ENCODE data around the gene HM13.
"Not testable (repeated sequence)": the region's sequence is repeated elsewhere in the genome, so short reads cannot be mapped to it uniquely, and the experiment has no call there.

Gene HM13, protein sequence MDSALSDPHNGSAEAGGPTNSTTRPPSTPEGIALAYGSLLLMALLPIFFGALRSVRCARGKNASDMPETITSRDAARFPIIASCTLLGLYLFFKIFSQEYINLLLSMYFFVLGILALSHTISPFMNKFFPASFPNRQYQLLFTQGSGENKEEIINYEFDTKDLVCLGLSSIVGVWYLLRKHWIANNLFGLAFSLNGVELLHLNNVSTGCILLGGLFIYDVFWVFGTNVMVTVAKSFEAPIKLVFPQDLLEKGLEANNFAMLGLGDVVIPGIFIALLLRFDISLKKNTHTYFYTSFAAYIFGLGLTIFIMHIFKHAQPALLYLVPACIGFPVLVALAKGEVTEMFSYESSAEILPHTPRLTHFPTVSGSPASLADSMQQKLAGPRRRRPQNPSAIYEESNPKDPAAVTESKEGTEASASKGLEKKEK

DNA sequence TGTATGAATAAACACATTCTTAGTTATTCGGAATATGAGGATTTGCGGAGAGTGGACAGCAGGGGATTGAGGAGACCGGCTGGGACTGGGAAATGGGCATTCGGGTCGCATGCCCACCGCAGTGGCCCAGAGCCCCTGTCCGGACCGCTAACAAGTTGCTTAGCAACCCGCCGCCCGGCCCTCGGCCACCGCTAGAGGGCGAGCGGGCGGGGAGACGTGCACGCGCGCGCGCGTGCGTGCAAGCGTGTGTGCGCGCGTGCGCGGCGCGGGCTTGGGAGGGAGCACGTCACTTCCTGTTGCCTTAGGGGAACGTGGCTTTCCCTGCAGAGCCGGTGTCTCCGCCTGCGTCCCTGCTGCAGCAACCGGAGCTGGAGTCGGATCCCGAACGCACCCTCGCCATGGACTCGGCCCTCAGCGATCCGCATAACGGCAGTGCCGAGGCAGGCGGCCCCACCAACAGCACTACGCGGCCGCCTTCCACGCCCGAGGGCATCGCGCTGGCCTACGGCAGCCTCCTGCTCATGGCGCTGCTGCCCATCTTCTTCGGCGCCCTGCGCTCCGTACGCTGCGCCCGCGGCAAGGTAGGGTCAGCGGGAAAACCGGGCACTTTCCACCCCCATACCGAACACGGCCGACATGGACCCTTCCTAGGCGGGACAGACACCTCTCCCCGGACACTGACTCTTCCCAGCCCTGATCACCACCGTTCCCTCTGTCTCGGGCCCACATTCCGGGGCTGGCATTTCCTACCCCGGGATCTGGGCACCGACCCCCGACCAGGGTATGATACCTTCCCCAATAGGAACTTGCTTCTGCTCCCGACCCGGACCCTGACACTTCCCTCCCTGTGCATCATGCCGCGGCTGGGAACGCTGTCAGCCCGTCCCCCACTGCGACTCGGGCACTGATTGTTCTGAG lies at the start of gene HM13:
Gene HM13, plus strand, starts transcription at position 289 of the 918 bp plus-strand sequence. Its CDS starts 110 bp downstream, at position 399.
- peak; percentile 78 for DNase-seq (ENCODE audit: low read depth)

DNA sequence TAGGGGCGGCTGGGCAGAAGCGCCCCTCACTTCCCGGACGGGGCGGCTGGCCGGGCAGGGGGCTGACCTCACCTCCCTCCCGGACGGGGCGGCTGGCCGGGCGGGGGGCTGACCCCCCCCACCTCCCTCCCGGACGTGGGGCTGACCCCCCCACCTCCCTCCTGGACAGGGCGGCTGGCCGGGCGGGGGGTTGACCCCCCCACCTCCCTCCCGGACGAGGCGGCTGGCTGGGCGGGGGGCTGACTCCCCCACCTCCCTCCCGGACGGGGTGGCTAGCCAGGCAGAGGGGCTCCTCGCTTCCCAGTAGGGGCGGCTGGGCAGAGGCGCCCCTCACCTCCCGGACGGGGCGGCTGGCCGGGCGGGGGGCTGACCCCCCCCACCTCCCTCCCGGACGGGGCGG lies 43.3 kb upstream of the HM13 start:
- not testable (repeated sequence) for DNase-seq (ENCODE audit: low read depth)

DNA sequence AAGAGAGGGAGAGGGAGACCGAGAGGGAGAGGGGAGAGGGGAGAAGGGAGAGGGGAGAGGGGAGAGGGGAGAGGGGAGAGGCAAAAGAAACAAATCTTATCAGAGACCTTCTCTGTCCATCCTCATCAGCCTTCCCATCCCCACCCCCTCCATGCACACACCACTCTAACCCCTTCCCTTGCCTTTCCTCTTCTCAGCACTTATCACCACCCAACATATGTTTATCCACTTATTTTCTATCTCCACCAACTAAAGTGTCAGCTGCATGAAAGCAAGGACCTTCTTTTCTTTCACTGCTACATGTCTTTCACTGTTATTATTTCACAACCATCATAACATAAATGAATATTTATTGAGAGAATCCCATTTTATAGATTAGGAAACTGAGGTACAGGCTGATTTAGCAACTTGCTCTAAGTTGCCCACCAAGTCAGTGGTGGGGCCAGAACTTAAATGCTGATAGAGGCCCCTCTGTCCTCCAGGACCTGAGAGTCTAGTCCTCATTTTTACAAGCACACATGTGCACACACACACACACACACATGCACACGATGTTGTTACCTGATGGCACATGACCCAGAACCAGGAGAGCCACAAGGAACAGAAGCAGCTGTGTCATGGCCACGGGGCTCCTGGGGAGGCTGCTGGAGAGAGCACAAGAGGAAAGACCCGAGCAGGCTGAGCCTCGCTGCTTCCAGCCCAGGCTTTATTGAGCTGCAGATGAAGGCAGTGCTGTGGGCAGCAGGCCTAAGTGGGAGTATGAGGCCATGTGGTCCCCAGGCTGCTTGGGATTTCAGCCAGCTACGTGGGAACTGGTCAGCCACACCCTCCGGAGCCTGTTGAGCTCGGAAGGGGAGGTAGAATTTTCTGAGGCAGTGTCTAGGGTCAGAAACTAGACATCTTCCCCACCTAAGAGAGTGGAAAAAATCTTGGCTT lies 41.6 kb upstream of the HM13 start:
- DNase-seq (ENCODE audit: low read depth), result no peak

DNA sequence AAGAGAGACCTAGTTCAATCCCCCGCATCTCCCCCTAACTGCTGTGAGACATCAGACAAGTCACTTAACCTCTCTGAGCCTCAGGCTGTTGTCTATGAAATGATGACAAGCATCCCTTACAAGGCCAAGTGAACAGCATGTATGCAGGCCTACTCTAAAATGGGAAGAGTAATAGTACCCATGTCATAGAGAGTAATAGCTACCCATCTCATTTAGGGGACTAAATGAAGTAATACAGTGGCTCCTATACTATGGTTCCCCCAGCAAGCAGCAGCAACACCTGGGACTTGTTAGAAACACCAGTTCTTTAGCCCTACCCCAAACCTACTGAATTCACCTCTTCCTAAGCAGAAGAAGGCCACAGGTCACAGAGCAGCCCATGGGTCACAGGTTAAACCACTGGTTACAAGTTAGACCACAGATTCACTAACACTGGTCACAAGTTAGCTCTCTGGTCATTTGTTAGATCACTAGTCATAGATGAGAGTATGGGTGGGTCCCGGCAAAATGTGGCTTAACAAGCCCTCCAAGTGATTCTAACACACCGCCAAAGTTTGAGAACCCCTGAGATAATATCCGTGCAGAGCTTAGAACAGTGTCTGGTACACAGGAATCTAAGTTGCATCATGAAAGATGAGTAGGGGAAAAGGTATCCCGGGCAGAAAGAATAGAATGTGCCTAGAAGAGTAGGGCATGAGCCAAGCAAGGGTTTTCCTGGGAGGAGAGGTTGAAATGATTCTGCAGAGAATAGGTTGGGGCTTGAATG lies 40.7 kb upstream of the HM13 start:
- no peak for DNase-seq (ENCODE audit: low read depth)

DNA sequence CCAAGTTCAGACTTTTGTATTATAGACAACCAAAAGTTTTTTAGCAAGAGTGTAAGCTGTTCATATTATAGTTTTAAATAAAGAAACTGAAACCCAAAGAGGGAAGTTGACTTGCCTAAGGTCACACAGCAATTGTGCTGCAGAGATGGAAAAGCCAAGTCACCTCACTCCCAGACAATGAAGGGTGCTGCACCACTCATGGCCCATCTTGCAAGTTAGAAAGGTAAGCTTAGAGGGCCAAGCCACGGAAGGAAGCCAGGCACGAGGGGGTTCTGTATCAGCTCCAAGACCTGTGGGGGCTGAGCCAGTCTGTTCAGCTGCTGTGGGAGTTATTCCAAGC lies 40.2 kb upstream of the HM13 start:
- DNase-seq (ENCODE audit: low read depth), result no peak

DNA sequence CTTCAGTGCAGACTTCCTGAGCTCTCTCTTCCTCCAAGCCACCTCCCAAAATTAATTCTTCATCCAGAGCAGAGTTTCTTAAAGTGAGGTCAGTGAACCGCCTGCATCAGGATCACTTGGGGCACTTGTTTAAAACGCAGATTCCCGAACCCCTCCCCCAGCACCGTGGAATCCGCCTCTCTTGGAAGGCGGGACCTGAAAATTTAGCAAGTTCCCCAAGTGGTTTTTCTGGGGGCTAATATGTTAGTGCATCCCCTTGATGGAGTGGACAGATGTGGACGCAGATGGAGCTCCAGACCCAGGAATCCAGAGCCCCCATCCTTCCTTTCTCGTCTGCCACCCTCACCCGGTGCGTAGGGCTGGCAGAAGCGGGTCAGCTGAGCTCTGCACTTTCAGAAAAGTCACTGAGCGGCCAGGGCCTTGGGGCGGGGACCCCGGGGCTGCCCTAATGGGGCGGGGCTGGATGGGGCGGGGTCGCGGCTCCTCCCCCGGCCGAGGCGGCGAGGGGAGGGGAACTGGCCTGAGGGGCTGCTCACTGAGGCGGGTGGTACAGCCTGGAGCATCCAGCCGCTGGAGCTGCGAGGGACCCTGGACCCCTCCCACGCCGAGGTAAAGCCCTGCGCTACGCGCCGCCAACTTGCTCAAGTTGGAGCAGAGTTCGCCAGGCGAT lies 39.3 kb upstream of the HM13 start, which contains the start of the genes DEFB124 and REM1:
Gene DEFB124, minus strand, starts transcription at position 370 of the 670 bp plus-strand sequence. CDS start 2,114 bp downstream, outside the sequence.
Gene REM1, plus strand, starts transcription at position 531 of the 670 bp plus-strand sequence. CDS start 1,158 bp downstream, outside the sequence.
- no peak for DNase-seq (ENCODE audit: low read depth)

DNA sequence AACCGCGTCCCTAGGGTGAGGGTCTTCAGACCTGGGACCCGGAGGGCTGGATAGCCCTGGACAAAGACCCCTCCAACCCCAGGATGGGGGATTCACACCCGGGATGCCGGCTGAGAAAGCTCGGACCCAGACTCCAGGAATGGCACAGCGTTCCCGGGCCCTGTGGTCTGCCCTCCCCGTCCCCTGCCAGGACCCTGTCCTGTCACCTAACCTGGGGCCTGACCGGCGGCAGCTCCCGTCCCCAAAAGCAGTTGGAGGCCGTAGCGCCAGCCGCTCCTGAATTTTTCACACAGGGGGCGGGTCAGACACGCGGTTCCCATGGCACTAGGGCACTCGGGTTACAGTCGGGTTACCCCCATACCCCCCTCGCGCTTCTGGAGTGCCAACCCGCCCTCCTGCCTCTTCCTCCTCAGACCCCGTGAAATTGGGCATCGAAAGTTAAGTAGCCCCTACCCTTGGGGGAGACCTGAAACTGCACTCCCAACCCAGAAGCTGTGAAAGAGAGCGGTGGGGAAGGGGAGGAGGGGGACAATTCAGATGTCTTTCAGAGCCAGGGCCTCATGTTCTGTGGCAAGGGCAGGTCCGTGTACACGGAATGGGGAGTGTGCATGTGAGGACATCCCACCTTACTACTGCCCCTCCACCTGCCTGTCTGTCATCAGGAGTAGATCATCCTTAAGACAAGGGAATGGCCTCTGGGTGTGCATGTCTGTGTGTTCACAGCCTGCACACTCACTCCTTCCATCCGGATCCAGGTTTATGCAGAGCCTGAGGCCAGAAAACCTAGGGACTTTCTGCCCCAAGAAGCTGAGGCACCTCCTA lies 38.6 kb upstream of the HM13 start:
- no peak for DNase-seq (ENCODE audit: low read depth)

DNA sequence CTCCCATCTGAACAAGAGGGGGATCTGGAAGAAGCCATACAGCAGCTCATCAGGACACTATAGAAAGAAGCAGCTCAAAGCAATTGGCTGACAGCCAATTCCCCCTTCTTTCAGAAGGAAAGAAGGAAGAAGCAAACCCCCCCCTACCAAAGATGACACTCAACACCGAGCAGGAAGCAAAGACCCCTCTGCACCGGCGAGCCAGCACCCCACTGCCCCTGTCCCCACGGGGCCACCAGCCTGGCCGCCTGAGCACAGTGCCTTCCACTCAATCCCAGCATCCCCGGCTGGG lies 38.0 kb upstream of the HM13 start:
- no peak for DNase-seq (ENCODE audit: low read depth)

DNA sequence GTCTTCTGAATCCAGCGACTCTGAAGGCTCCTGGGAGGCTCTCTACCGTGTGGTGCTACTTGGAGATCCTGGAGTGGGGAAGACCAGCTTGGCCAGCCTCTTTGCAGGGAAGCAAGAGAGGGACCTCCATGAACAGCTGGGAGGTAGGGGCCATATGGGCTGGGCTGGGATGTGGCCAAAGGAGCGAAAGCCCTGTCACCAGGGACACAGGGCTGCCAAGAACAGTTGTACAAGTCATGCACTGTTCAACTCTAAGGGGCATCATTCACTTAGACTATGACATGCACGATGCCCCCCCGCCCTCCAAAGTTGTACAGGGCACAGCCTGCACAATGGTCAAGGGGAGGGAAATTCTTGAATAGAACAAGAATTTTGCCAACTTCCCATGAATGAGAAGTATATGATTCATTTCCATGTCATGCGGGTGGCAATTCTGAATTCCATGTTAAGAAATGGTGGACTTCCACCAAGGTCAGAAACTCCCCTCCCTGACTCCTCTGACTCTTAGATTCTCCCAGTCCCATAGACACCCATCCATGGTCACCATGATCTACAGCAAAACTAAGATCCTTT lies 37.5 kb upstream of the HM13 start:
- DNase-seq (ENCODE audit: low read depth), result no peak

DNA sequence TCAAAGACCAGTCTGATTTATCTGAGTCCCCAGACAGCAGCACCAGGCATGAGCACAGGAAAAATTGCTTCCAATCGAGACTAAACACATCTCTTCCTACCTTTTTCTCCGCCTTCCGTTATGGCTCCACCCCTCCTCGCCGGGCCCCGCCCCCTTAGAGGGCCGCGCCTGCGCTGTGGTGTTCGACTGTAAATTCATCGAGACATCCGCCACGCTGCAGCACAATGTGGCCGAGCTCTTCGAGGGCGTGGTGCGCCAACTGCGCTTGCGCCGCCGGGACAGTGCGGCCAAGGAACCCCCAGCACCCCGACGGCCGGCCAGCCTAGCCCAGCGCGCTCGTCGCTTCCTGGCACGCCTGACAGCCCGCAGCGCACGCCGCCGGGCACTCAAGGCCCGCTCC lies 30.2 kb upstream of the HM13 start:
- DNase-seq (ENCODE audit: low read depth), result no peak

DNA sequence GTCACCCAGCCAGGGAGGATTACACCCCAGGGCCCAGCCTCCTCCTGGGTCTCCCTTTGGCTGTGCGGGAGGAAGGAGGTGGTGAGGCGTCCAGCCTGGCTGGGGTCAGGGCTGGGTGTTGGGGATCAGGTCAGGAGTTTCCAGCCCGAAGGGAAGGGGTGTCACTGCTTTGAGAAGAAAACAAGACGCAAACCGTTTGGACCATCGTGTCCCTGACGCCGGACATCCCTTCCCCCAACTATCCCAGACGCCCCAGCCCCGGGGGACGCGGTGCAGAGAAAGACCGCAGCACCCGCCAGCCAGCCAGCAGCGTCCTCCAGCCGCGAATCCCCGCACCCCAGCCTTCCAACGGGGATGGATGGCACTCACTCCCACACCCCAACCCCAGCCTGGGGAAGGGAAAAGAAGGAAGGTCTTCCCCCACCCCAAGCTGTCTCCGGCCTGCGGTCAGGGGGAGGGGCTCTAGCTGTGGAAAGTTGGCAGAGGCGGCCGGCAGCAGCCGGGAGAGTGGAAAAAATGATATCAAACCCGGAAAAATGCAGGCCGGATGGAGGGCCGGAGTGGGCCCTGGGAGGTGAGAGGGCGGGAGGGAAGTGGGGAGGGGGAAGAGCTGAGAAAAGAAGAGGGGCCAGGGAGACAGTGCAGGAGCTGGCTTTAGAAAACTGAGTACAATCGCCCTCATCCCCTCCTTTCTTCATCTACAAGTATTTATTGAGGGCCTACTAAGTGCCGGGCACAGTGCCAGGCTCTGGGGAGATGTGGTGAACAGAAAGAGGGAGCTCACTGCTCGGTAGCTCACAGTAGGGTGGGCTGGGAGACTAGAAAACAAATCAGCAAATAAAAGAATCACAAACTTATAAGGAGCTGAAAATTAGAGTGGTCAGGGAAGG lies 28.5 kb upstream of the HM13 start:
- peak; percentile 64 for DNase-seq (ENCODE audit: low read depth)

DNA sequence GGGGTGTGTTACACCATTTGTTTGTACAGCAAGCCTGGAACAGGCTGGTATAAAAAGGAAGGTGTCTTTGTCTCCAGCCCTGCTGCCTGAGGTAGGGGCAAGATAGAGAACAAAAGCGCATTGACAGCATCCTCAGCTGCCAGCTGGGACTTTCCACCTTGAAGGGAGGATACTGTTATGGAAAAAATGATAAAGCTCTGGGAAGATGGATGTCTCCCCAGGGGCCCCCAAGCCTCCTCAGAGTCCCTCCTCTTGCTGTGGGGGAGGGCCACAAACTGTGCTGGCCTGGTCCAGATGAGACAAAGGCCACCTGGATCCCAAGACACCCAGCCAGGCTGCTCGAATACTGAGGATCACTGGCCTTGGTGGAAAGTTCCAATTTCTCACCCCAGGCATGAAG lies 26.1 kb upstream of the HM13 start:
- DNase-seq (ENCODE audit: low read depth), result no peak

DNA sequence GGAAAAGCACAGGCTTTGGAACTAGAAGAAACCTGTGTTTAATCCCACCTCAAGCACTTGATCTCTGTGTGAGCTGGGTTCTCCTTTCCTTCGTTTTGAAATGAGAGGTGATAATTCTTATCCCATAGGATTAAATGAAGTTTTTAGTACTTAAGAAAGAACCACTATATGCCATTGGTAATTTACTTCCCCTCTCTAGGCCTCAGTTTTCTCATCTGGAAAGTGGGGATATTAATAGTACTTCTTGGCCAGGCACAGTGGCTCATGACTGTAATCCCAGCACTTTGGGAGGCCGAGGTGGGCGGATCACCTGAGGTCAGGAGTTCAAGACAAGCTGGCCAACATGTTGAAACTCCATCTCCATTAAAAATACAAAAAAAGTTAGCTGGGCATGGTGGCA lies 25.1 kb upstream of the HM13 start:
- no peak for DNase-seq (ENCODE audit: low read depth)

DNA sequence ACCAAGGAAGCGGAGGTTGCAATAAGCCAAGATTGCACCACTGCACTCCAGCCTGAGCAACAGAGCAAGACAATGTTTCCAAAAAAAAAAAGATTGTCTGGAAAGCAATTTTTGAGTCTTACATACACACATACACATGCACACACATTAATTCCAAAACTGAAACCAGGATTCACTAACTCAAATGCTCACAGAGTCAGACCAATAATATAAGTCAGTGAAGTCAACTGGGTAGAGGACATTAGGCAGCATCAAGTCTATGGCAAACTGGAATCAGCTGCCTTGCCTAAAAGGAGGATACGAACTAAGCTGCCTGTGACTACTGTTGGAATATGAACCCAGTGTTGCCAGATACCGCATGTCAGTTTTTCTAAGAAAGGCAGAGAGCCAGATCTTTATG lies 23.5 kb upstream of the HM13 start:
- DNase-seq (ENCODE audit: low read depth), result no peak

DNA sequence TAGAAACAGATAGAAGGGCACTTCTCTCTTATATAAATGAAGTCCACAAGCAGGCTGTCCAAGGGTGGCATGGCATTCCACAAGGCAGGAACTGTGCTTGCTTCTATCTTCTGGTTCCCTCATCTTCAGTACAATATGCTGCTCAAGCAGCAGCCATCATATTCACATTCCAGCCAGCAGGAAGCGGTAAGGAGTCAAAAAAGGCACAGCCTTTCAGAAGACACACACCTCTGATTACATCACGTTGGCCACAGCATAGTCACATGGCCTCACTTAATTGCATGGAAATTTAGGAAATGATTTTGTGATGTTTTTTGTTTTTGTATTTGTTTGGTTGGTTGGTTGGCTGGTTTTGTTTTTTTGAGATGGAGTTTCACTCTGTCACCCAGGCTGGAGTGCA lies 20.1 kb upstream of the HM13 start:
- DNase-seq (ENCODE audit: low read depth), result no peak

DNA sequence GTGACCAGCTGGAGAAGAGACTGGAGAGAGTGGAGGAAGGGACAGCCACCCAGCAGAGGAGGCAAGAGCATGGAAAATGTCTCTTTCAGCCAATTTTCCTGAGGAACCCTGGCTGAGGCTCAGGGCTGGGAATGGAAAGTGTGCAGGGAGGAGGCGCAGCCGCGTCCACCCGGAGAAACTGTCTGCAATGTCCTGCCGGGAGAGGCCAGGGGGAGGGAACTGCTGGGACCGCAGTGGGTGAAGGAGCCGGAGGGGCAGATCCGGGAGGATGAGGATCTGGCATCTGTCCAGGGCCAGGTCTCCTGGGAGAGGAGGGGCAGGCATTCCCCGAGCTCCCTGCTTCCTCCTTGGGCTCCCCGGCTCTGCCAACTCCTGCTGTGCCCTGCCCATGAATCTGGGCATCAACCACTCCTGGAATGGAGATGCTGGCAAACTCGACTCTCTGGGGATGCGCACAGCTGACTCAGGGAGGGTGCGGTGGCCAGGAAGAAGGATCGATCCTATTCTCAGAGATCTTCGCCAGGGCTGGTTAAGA lies 17.4 kb upstream of the HM13 start:
- DNase-seq (ENCODE audit: low read depth), result peak; percentile 55

DNA sequence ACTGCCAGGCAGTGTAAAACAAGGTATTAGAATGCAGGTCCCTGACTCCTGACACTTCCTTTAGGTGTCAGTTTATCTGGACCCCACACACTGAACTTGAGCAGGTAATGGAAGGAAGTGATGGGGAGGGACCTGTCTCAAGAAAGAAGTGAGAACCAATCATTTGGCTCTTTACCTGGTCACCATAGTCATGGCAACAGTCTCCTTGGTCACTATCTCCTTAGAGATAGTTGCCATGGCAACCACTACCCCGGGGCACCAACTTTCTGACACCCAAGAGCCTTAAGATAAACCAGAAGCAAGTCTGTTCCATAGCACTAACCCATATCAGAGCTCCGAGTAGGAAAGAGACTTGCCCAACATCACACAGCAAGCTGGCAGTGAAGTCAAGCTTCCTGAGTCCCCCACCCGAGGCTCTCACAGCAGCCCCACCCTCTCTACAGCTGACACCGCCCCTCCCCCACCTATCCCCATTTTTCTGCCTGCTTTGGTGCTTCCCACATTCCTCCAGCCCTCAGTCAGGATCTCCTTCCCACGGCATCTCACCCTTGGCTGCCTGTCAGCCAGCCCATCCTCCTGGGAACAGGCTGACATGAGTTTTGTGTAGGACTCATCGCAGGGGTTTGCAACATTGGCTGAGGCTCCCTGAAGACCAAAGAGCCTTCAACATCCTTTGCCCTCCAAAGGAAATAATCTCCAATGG lies 16.3 kb upstream of the HM13 start:
- DNase-seq (ENCODE audit: low read depth), result peak; percentile 81
